H1 (cell line): ENCODE results near the gene CXXC5. TPM values are rescaled to one million over a fixed set of nuclear protein-coding genes. Genes with fewer than 3 reads are reported as not detected.

ENCODE experiments used
- ASH2L ChIP-seq: fragments of 200-600, 300-600 bp; sonication (generic); IDR thresholded peaks from one replicate; pipeline ENCODE4 v1.7.1; 2017; ENCODE audit warnings: low read length
- BRCA1 ChIP-seq: IDR thresholded peaks from 2 replicates; pipeline ENCODE4 v1.6.1; 2012; ENCODE audit warnings: low read depth, low read length, improper control_type of control experiment
- CBX5 ChIP-seq: fragments of 300-800, 300-1000 bp; sonication (generic); IDR thresholded peaks from 2 replicates; pipeline ENCODE4 v1.7.1; 2016; ENCODE audit warnings: antibody characterized with exemption, low read length, low read depth
- CBX8 ChIP-seq: fragments of 300-800, 300-1000 bp; sonication (generic); IDR thresholded peaks from 2 replicates; pipeline ENCODE4 v1.7.1; 2016; ENCODE audit warnings: low read depth, low read length, borderline replicate concordance
- CHD2 ChIP-seq: IDR thresholded peaks from 2 replicates; pipeline ENCODE4 v1.6.1; 2012; ENCODE audit warnings: low read length, improper control_type of control experiment
- CTBP2 ChIP-seq: IDR thresholded peaks from 2 replicates; pipeline ENCODE4 v1.7.0; 2011; ENCODE audit warnings: borderline replicate concordance, mild to moderate bottlenecking, moderate library complexity, mixed read lengths, low read length; ENCODE audit not compliant: insufficient read depth, insufficient read length
- EGR1 ChIP-seq: IDR thresholded peaks from 2 replicates; pipeline ENCODE4 v1.6.1; 2011; ENCODE audit warnings: low read depth, low read length, borderline replicate concordance
- EP300 ChIP-seq, 2 experiments: IDR thresholded peaks; 1 replicate in 1 of 2; 2 replicates in 1 of 2; pipeline ENCODE4 v1.6.1; 2011 to 2012; ENCODE audit warnings: low read depth in 2 of 2, low read length in 2 of 2, mild to moderate bottlenecking in 2 of 2, borderline replicate concordance in 1 of 2, inconsistent platforms in 1 of 2, moderate library complexity in 1 of 2
- EZH2 ChIP-seq: fragments of 200-600 bp; sonication (generic); IDR thresholded peaks from 2 replicates; pipeline ENCODE4 v1.7.1; 2012; ENCODE audit warnings: low read depth, mild to moderate bottlenecking, moderate library complexity, low read length, inconsistent platforms; ENCODE audit not compliant: severe bottlenecking
- HDAC6 ChIP-seq: IDR thresholded peaks from one replicate; pipeline ENCODE4 v1.7.1; 2012; ENCODE audit warnings: low read depth, mild to moderate bottlenecking, inconsistent platforms, low read length, moderate library complexity
- JUND ChIP-seq: IDR thresholded peaks from 2 replicates; pipeline ENCODE4 v1.6.1; 2011; ENCODE audit warnings: mild to moderate bottlenecking, improper control_type of control experiment, low read length
- NRF1 ChIP-seq: IDR thresholded peaks from 2 replicates; pipeline ENCODE4 v1.6.1; 2011; ENCODE audit warnings: mild to moderate bottlenecking, low read depth, low read length, improper control_type of control experiment
- RFX5 ChIP-seq: IDR thresholded peaks from 2 replicates; pipeline ENCODE4 v1.6.1; 2011; ENCODE audit warnings: low read depth, low read length, improper control_type of control experiment, borderline replicate concordance
- RNF2 ChIP-seq: fragments of 200-900, 300-1000 bp; sonication (generic); IDR thresholded peaks from 2 replicates; pipeline ENCODE4 v1.7.1; 2016; ENCODE audit warnings: borderline replicate concordance, low read depth, mild to moderate bottlenecking, antibody characterized with exemption, low read length; ENCODE audit not compliant: poor library complexity, severe bottlenecking; ENCODE audit errors: missing control alignments
- RXRA ChIP-seq: IDR thresholded peaks from 2 replicates; pipeline ENCODE4 v1.6.1; 2011; ENCODE audit warnings: low read depth, mild to moderate bottlenecking, low read length, moderate library complexity; ENCODE audit not compliant: insufficient read depth
- SIRT6 ChIP-seq: IDR thresholded peaks from one replicate; pipeline ENCODE4 v1.7.1; 2012; ENCODE audit warnings: low read length, inconsistent platforms
- SP1 ChIP-seq: IDR thresholded peaks from 2 replicates; pipeline ENCODE4 v1.6.1; 2011; ENCODE audit warnings: low read depth, low read length
- TAF1 ChIP-seq: IDR thresholded peaks from 2 replicates; pipeline ENCODE4 v1.6.1; 2011; ENCODE audit warnings: mild to moderate bottlenecking, low read depth, low read length
- TBP ChIP-seq: IDR thresholded peaks from 2 replicates; pipeline ENCODE4 v1.6.1; 2011; ENCODE audit warnings: low read depth, low read length, improper control_type of control experiment
- polyA plus RNA-seq, 7 experiments: library from polyadenylated mRNA; depleted of rRNA in 3 of 7; stranded (reverse) in 5 of 7; unstranded in 2 of 7; fragments of >200 nt in 5 of 7; fragments of 200-250 nt in 2 of 7; gene quantifications; 1 replicate in 5 of 7; 2 replicates in 1 of 7; 4 replicates in 1 of 7; pipeline versions ENCODE4 v1.2.1 to v1.2.3, GENCODE V29; 2011 to 2013; ENCODE audit warnings: missing spikeins in 2 of 7, mixed read lengths in 2 of 7
- total RNA-seq: library from RNA; stranded (reverse); fragmentation: NEBNext Ultra II Directional; extraction: Animal tissue kit (Norgen Biotek cat#: 25700); gene quantifications from 2 replicates; pipeline ENCODE4 v1.2.1, GENCODE V29; 2021
- TF ChIP-seq, protein P1 (sequence below), 3 experiments: IDR thresholded peaks; 1 replicate in 2 of 3; 2 replicates in 1 of 3; pipeline versions ENCODE4 v1.5.1 to v1.6.1; 2011; ENCODE audit warnings: low read length in 3 of 3, mild to moderate bottlenecking in 3 of 3, inconsistent platforms in 2 of 3, low read depth in 1 of 3, moderate library complexity in 1 of 3; ENCODE audit not compliant: insufficient read depth in 1 of 3; ENCODE audit errors: control extremely low read depth in 1 of 3
- TF ChIP-seq, protein P2 (sequence below): IDR thresholded peaks from 2 replicates; pipeline ENCODE4 v1.6.1; 2011; ENCODE audit warnings: low read length, improper control_type of control experiment

CXXC5 gene
- total and polyA plus RNA-seq, 2 of the 8 experiments (the other 6 are each of a cell fraction or from before 2014, with no cell fraction given): 61.4 to 74.0 TPM

DNA sequence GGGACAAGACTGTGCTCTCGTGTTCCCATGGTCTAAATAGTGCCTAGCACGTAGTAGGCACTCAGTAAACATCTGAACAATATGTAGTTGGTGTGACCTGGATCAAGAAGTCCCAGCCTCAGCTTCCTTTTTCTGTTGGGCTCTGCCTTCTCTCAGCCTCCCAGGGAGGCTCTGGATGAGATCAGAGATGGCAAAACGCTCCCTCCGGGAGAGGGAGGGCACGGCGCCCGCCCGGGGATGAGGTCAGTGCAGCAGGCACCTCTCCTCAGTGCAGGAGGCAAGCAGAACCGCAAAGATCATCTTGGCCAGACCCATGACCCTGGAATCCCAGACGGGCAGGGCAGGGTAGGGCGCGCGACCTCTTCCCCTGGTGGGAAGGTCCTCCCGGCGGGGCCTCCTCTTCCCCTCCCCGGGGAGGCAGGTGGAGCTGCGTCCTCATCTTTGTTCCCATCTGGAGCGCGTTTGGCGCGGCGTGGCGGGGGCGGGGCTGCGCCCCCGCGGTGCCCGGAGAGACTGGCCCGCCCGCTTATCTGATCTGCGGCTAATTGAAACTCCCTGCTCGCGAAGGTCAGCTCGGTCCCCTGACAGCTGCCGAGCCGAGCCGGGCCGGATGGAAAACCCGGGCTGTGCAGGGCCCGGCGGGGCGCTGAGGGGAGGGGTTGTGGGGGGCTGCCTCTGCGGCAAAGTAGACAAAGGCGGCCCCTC is 60.9 kb downstream of the CXXC5 start (continued):
- 0 out of 2 replicates have a peak, but pooled peaks have one; percentile 37 for TF ChIP-seq JUND
- TF ChIP-seq CBX5: no peak
- no peak for TF ChIP-seq EP300 (IDR thresholded peaks at IDR 0.05; ENCODE audit: borderline replicate concordance in 1 of 2, low read depth in 2 of 2, low read length in 2 of 2)
- TF ChIP-seq CHD2: no peak
- TF ChIP-seq ASH2L: no peak
- no peak for TF ChIP-seq EZH2
- no peak for TF ChIP-seq CBX8
- peak; percentile 47; the same call in 1 of the 2 replicates for TF ChIP-seq SP1
- no peak for TF ChIP-seq SIRT6
- no peak for TF ChIP-seq RFX5
- TF ChIP-seq HDAC6: no peak
- TF ChIP-seq EGR1: no peak
- TF ChIP-seq TBP: no peak
- TF ChIP-seq, protein P1, sequence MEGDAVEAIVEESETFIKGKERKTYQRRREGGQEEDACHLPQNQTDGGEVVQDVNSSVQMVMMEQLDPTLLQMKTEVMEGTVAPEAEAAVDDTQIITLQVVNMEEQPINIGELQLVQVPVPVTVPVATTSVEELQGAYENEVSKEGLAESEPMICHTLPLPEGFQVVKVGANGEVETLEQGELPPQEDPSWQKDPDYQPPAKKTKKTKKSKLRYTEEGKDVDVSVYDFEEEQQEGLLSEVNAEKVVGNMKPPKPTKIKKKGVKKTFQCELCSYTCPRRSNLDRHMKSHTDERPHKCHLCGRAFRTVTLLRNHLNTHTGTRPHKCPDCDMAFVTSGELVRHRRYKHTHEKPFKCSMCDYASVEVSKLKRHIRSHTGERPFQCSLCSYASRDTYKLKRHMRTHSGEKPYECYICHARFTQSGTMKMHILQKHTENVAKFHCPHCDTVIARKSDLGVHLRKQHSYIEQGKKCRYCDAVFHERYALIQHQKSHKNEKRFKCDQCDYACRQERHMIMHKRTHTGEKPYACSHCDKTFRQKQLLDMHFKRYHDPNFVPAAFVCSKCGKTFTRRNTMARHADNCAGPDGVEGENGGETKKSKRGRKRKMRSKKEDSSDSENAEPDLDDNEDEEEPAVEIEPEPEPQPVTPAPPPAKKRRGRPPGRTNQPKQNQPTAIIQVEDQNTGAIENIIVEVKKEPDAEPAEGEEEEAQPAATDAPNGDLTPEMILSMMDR (IDR thresholded peaks at IDR 0.05; ENCODE audit: control extremely low read depth in 1 of 3, insufficient read depth in 1 of 3, low read depth in 1 of 3, low read length in 3 of 3): peak in 1 of 3 experiments; percentile 1; a peak in 1 of 4 replicates
- TF ChIP-seq RXRA: no peak
- TF ChIP-seq CTBP2: no peak
- TF ChIP-seq BRCA1: no peak
- no peak for TF ChIP-seq NRF1
- TF ChIP-seq, protein P2, sequence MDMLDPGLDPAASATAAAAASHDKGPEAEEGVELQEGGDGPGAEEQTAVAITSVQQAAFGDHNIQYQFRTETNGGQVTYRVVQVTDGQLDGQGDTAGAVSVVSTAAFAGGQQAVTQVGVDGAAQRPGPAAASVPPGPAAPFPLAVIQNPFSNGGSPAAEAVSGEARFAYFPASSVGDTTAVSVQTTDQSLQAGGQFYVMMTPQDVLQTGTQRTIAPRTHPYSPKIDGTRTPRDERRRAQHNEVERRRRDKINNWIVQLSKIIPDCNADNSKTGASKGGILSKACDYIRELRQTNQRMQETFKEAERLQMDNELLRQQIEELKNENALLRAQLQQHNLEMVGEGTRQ: no peak
- no peak for TF ChIP-seq RNF2
- 0 out of 2 replicates have a peak, but pooled peaks have one; percentile 4 for TF ChIP-seq TAF1
